ENCODE results near the gene CHD3.

The CHD3 gene

GRCh38 chr17:7864995-7865650, 23.5 kb upstream of the CHD3 start:
- no peak for DNase-seq (ENCODE audit: low read depth)

DNA sequence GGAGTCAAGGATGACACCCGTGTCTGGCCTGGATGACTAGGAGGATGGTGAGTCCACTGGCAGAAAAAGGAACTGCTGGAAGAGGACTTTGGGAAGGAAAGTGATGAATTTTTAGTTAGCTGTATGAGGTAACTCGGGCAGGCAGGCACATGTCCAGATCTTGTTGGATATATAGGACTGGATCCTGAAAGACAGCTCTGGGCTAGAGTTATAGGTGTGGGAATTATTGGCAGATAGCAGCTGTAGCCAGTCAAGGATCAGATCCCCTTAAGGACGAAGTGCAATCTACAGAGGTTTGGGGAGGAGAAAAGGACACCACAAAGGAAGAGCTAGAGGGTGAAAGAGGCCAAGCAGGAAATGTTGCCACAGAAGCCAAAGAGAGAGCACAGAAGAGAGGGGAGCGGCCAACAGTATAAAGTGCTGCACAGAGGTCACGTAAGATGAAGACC, 20.7 kb upstream of the CHD3 start:
- DNase-seq (ENCODE audit: low read depth), result no peak

- no peak for DNase-seq (ENCODE audit: low read depth)
These were observed 15.5 kb upstream of the CHD3 start for GRCh38 chr17:7873051-7873450.

DNA sequence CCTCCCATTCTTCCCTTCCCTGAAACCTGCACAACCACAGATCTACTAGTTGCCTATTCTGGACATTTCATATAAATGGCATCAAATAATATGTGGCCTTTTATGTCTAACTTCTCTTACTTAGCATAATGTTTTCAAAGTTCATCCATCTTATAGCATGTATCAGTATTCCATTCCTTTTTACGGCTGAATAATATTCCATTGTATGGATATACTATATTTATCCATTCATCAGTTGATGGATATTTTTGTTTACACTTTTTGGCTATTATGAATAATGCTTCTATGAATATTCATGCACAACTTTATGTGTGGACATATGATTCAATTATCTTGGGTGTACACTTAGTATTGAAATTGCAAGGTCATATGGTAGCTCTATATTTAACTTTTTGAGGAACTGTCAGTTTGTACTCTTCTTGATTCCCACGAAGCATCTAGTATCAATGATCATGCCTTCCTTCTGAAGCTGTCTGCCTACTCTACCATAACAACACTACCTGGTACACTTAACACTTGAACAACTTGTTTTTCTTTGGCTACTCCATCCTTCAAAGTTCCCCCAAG, 12.7 kb upstream of the CHD3 start:
- DNase-seq (ENCODE audit: low read depth), result no peak

DNA sequence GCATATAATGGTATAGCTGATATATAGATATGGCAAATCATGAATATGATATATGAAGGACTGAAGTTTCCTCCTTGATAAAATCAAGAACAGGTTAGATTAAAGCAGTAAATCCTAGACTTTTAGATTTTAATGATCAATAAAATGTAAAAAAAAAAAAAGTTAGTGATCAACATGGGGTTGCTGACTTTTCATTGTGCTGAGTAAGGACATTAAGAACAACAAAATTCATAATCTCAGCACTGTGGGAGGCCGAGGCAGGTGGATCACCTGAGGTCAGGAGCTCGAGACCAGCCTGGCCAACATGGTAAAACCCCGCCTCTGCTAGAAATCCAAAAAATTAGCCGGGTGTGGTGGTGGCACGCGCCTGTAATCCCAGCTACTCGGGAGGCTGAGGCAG, 10.4 kb upstream of the CHD3 start:
- no peak for DNase-seq (ENCODE audit: low read depth)

DNA sequence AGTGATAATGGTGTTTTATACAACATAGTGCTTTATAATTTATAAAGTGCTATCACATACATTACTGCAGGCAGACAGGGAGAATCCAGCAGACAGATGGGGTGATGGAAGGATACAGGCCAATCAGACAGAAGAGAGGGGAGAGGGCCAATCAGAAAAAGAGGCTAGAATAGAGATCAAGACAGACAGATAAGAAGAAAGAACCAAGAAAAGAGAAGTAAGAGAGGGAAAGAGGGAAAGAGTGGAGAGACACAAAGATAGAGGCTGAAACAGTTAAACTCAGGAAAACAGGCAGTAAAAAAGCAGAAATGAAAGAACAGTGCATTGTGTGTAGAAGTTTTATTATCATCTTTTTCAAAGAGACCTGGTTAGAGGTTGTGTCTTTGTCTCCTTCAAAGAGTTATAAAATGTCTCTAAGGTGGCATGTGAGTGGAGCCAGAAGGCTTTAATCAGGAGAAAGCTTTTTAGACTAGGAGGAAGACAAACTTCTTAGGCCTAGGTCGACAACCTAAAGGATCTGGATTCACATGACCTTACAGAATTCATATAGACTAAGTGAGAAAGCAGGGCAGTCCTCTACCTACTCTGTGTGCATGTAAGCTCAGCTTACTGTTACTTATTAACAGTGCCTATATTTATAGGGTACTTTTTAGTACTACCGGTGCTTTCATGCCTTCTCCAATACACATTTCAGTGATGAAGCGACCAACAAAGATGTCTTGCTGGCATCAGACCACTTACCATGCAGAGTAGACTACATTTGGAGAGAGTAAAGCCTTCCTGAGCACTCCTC, 8.3 kb upstream of the CHD3 start:
- no peak for DNase-seq (ENCODE audit: low read depth)

GRCh38 chr17:7881276-7882054, 7.1 kb upstream of the CHD3 start:
- DNase-seq (ENCODE audit: low read depth), result no peak

GRCh38 chr17:7882068-7882467, 6.5 kb upstream of the CHD3 start:
- no peak for DNase-seq (ENCODE audit: low read depth)

GRCh38 chr17:7882629-7883028, 6.0 kb upstream of the CHD3 start:
- DNase-seq (ENCODE audit: low read depth), result no peak

- DNase-seq (ENCODE audit: low read depth), result no peak
These were observed 4.7 kb upstream of the CHD3 start for GRCh38 chr17:7883781-7884386.

GRCh38 chr17:7884581-7885366, 3.8 kb upstream of the CHD3 start:
- DNase-seq (ENCODE audit: low read depth), result no peak

DNA sequence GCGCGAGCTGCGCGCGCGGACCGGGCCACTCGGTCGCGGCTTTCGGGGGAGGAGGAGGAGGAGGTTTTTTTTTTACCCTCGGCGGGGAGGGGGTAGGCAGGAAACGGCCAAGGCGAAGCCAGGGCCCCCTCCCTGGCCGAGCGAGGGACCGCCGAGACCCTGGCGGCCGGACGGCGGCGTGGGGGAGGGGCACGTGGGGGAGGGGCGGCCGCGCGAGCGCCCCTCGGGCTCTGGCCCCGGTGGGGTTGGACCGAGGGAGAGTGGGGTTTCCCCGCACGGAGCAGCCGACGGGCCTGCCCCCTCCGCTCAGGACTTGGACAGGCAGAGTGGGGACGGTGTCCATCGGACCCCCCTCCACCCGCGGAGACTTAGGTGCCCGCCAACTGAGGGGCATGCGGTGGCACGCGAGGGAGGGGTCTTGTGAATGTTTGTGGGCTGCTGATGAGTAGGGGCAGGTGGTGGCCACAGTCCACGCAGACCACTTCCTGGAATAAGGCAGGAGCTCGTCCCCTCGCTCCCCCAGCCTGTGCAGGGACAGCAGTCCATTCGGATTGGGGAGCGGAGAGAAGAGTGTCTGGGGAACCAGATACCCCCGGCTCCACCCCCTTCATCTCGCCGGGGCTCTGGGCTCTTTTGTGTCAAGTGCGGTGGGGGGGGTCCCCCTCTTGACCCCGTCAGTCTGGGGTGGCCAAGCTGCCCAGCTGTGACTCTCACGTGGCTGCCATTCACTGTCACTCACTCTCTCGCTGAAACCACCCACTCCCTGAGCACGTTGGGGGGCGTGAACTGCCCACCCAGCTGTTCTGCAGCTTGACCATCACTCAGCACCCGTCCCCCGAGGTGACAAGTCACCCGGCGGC, 3.0 kb upstream of the CHD3 start:
- DNase-seq (ENCODE audit: low read depth), result no peak

DNA sequence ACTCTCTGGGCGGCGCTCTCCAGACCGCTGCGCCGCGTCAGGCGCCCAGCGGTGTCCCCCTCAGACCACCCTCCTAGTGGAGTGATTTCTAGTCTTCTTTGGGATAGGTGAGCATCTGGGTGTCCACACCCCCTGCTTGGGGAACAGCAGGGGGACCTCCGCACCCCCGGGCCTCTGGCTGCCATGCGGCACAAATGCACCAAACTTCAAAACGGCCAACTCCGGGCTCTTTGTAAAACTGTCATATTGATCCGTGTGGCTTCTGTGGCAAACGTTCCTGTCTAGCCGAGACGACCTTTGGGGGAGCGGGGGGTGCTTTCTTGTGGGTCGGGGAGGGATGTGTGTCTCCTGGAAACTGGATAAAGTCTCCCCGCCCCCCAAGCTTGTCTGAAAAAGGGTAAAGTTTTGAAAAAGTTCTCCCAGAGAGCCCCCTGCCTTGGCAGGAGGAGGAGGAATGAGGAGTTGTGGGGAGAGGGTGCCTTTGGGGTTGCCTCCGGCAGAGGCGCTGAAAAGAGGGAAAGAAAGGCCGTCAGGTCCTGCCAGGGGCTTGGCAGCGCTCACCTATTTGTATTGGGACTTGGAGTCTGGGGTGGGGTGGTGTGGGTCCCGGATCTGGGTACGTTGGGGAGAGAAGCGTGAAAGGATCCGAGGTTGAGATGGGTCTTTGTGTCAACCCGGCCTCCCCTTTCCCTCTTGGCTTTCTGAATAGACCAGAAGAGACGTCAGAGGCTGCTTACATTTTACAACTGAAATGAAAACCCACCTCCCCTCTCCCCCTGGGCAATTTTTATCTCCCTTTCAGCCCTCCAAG, 2.2 kb upstream of the CHD3 start:
- no peak for DNase-seq (ENCODE audit: low read depth)

GRCh38 chr17:7887038-7887481, 1.5 kb upstream of the CHD3 start:
- no peak for DNase-seq (ENCODE audit: low read depth)

DNA sequence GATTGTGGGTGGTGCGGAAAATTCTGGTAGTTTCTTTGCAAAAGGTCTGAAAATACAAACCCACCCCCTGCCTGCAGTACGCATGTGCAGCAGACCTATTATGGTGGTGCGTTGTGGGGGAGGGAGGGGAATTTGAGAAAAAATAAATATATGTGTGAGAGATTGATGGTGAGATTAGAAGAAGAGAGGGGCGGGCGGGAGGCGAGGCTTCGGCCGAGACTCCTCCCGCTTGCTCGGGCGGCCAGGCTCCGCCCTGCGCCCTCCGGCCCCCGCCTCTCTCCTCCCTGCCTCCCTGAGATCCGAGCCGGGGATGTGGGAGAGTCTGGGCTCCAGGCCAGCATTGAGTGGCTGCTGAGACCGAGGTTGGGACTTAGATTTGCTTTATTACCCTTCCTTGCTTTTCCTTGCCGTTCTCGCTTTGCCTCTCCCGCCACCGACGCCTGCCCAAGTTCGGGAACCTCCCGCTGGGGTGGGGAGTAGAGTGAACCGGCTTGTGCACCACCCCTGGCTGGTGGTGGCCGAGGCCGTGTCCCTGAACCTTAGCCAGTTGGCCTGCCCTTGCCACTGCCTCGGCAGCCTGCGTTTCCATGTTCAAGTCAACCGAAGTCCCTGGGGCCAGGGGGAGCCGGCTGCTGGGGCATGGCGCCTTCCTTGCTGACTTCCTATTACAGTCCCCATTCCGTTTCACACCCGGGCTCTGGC, 956 bp upstream of the CHD3 start:
- DNase-seq (ENCODE audit: low read depth), result peak; percentile 94

- no peak for DNase-seq (ENCODE audit: low read depth)
These were observed 772 bp downstream of the CHD3 start for GRCh38 chr17:7889166-7889955.

- no peak for DNase-seq (ENCODE audit: low read depth)
These were observed 4.7 kb downstream of the CHD3 start for GRCh38 chr17:7893187-7893880.

Data from non-pigmented ciliary epithelial cell (primary cell).